NCI-H2081 (cell line): ENCODE data around the gene SFXN5.
"Not testable (repeated sequence)": the region's sequence is repeated elsewhere in the genome, so short reads cannot be mapped to it uniquely, and the experiment has no call there.

Experiments used
- DNase-seq, 2 experiments: peaks; one replicate each; lab custom pipeline; 2025; lab: John Stamatoyannopoulos, UW

SFXN5 gene

DNA sequence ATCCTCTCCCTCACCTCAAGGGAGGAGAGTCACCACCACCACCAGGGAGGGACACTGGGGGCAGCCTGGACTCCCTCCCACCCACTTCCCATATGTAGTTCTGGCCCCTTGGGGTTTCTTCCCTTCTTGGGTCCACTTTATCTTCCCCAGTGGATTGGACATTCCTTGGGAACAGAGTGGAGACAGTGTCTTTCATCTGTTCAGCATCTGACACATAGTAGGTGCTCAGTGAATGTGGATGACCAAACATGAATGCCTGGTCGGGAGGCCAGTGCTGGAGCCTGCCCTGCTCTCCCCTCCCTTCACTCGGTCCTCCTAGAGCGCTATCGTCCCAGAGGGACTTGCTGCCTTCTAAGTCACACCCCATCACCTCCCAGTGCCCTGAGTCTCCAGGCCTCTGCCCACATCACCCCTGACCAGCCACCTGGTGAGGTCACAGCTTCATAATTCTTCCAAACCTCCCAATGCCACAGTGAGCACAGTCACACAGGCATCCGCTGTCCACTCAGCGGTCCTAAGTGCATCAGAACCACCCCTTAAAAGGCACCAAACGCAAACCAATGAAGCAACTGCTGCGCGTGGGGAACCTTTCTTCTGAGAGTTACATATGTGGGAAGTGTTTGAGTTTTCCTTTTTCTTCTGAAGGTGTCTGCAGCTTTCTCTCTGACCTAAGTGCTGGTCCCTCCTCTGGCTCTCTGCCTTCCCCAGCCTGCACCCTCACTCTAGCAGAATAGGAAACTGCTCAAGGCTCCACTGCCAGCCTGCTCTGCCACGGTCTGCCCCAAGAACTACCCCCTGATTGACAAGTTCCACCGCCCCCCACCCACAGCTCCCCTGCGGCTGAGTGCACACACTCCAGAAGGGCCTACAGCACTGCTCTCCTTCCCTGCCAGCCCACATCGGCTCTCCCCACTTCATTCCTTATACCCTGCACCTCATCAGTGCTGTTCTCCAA is 7.2 kb upstream of the SFXN5 start:
- DNase-seq, result no peak

DNA sequence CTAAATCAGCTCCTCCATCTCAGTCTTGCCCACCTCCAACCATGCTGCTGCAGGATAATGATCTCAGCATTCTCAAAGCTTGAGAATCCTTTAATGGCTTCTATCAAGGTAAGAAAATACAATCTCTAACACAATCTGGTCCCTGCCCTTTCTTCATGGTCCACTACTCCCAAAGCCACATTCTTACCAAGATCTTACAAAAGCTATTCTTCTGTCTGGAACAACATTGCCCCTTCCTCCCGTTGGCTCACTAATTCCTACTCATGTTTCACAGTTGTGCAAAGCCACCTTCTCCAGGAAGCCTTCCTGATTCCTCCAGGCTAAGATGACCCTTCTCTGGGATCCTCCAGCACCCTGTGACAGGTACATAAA is 5.9 kb upstream of the SFXN5 start:
- no peak for DNase-seq

DNA sequence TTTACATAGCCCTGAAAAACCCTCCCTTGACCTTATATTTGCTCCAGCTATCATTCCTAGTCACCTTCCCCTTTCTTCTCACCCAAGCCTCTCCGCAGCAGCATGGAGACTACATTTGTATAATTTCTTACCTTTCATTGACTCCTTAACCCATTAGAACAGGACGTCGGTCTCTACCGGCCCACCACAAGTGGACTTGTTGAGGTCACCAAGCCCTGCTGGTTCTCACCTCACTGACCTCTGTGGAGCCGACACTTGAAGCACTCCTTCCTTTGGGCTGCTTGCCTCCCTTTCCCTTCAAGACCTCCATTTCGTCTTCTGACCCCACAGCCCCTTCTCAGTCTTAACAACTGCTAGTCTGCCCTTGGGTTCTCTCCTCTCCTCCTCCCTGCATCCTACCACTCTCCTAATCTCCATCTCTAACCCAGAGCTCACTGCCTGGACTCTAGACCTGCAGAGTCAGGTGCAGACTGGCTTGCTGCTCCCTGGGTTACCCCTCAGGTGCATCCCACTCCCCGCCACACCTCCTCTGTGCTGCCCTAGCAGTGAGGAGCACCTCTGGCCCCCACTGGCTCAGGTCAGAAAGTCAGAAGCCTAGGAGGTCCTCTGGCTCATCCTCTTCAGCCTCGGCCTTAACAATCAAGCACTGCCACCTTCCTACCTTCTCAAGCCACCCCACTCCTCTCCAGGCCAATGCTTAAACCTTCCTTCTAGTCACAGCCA is 5.3 kb upstream of the SFXN5 start:
- no peak for DNase-seq

DNA sequence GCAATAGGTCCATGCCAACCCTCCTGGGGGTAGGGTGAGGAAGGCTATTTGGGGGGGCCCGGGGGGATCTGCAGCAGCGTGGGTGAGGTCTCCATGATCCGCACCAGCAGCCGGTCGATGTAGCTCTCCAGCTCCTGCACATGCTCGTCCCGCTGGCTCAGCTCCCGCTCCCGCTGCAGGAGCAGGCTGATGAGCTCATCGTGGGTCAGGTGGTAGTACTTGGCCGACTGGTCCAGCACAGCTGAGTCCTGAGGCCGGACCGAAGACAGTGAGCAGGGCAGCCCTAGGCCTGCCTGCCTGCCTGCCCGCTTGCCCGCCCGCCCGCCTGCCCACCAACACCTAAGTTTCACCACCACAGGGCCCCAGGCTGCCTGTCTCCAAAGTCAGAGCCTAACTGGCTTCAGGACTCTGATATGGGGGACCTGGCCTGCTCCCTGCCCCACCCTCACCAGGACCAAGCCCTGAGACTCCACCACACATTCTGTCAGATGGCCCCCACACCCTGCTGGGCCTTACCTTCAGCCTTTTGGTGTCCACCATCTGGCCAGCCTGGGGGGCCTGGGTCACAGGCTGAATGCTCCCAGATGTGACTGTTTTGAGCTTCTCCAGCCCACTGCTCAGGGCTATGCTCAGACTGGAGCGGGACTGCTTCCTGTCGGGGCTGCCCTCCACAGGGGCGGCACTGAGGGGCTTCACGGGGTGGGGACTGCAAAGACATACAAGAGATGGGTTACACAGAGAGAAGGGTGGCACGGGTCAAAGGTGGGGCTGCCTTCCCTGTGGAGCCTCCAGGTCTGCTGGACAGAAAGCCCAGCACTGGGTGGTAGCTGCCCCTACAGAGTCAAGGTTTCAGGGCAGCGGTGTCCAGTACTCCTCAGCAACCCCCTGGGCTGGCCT is 4.2 kb upstream of the SFXN5 start:
- DNase-seq, result no peak

DNA sequence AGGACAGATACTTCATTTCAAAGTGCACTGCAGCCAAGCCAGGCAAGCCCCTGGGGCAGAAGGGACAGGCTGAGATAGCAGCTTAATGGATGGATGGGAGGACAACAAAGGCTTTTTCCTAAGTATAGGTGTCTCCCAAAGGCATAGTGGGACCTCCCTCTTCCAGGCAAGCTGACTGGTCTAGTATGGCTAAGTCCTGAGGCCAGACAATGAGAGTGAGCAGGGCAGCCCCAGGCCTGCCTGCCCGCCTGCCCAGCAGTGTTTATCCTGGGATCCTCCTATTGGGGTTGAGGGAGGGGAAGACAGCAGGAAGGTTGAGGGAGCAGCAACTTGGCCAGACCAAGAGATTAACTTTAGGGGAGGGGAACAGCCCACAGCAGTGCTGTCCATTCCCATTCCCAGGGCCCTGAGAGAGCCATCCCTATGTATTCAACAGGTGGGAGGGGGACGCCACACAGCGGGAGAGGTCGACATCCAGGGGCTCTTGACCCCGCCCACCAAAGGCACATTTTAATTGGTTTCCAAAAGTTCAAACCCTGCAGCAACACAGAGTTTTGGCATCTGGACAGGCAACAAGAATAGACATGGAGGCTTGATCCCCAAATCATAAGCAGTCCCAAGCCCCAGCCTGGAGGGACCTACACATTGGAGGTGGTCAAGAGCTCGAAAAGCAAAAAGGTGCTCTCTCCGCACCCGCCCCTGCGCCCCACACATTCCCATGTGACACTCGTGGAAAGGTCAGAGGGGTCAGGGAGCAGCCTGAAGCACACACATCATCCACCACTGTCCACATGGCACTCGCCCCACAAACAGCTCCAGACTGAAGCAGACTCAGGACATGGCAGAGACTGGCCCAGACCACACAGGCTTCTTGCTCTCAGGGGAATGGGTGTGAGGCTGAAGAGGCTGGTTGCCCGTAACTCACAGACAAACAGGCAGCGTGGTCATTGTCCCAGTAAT is 2.9 kb upstream of the SFXN5 start:
- no peak for DNase-seq

DNA sequence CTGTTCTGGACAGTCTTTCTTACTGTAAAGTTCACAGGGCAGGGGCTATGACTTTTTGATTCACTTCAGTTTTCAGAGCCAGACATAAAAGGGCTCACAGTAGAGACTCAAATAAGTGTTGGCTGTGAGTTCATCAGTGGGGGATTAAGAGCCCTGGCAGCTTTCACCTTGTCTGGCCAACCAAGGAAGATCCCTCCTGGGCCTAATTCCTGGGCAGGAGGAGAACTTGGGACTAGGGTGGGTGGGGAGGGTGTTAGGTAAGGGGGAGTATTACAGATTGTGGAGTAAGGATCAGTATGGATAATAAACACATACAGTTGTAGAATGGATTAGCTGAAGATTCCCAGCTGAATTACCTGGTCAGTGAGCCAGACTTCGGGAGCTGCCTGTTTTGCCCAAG is 904 bp upstream of the SFXN5 start:
- DNase-seq, result no peak

DNA sequence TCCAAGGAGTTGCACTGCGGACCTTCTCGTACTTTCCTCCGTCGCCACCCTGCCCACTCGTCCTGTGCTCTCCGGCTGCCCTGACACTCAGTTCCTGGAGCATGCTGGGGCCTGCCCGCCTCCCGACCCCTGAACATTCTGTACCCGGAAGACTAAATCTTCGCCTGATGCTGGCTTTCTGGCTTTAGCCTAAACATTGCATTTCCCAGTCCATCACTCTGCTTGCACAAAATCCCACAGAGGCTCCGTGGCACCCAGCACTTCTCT is 550 bp upstream of the SFXN5 start:
- DNase-seq, result no peak

DNA sequence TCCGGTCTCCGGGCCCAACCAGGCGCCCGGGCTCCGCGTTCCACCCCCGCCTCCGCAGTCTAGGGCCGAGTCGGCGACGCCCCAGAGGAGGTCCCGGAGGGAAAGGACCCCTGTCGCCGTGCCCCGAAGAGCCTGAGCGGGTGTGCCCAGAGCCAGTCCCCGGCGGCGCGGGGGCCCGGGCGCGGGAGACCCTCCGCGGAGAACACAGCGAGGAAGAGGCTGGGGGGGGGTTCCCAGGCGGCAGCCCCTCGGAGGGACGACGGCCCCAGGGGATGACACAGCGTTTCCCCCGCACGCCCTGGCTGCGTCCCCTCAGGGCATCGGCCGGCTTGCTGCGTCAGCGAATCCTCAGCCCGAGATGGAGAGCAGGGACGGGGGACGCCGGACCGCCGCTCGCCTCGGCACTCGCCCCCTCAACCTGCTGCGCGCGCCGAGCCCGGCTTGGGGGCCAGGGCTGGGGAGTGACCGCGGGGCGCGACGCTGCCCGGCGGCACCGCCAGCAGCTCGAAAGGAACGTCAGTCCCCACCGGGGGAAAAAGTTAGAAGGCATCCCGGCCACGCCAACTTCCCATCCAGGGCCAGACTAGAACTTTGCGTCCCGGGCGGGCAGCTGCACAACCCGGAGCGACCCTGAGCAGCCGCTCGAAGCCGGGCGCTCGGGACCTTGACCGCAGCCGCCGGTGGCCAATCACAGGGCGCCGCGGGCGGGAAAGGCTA is 711 bp downstream of the SFXN5 start:
- DNase-seq, result peak; percentile 31 to 37

DNA sequence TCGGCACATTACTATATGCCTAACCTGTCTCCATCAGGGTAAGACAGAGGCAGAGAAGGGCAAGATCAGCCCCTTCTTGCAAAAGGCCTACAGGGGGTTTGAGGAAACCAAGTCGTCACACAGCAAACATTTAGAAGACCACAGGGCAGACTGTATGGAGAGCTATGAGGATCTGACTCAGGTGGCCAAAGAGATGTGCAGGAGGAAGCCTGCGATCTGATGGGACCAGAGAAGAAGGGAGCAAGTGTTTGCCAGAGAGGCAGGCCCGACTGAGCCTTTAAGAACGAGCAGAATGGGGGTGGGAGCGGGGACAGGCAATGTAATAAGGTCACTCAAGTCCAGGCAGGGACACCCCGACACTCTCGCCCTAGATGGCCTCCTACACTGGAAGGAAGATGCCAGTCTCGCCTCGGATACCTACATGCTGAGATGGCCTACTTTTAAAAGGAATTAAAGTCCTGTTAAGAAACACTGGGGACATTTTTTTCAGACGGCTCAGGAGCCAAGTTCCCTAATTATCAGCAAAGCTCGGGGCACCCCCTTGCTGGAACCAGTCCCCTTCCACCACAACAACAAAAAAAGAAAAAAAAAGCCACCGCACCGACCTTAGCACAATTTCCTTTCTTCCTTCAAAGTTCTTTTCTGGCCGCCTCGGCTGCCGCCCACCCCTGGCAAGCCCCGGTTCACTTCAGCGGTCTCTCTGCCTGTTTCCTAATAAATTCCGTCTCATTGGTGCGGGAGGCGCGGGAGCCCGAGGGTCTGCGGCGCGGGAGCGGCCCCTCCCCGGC is 1.5 kb downstream of the SFXN5 start:
- no peak for DNase-seq

DNA sequence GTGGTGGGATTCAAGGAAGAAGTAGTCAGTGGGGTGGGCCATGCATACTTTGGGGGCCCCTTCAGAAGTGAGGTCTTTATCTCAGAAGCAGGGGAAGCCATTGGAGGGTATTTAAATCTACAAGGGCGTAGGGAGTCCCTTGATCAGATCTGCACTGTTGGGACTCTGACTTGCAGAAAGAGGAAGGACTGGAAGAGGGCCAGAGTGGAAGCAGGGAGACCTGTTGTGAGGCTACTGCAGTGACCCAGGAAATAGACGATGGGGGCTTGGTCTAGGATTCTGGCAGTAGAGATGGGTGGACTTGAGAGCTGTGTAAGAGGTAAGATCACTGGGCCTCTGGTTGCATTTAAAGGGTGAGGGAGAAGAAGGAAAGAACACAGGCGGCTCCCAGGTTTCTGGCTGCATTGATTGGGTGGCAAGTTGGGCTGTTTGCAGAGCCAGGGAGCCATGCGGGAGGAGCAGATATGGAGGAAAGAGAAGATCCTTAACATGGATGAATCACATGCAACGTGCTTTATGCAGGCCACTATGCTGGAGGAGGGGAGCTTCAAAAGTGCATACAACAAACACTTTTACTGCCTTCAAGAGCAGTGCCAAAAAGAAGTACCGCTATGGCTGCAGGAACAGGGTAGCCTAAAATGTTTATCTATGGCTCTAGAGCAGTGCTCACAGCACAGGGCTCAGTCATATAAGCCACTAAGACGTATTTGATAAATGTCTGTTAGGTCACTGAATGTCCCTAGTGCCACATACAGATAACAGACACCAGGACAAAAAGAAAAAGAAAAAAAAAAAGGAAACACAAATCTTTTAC is 2.3 kb downstream of the SFXN5 start:
- DNase-seq, result no peak

DNA sequence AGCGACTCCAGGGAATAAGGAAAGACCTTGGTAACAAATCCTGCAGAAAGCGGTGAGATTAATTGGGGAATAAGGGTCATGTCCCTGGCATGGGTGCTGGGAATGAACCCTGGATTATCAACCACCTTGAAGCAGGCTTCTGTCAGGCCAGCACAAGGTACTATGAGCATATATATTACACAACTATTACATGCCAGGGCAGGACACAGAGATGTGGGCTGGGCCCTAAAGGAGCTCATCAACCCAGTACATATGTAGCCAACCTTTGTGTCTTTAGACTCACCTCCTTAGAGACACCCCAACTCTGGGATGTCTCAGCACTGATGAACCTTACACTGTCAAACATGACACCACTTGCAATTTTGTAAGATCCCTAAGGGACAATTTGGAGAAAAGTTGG is 3.4 kb downstream of the SFXN5 start:
- no peak for DNase-seq

DNA sequence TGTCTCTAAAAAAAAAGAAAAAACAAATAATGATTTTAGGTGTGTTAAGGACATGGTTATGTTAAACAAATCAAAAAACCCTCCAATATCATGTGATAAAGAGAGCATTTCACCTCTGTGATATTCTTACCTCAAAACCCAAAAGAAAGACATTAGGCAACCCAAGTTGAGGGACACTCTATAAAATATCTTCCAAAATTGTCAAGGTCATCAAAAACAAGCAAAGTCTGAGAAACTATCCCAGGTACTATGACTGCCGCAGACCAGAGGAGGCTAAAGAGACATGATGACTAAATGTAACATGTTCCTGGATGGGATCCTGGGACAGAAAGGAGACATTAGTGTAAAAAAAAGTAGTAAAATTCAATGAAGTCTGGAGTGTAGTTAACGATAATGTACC is 4.5 kb downstream of the SFXN5 start:
- no peak for DNase-seq

DNA sequence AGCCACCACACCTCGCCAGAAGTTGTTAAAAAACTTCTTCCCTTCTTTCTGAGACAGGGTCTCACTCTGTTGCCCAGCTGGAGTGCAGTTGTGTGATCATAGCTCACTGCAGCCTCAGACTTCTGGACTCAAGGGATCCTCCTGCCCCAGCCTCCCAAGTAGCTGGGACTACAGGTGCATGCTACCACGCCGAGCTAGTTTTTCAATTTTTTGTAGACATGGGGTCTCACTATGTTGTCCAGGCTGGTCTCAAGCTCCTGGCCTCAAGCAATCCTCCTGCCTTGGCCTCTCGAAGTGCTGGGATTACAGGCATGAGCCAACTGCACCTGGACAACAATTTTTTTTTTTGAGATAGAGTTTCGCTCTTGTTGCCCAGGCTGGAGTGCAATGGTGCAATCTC is 6.4 kb downstream of the SFXN5 start:
- DNase-seq, result not testable (repeated sequence)

DNA sequence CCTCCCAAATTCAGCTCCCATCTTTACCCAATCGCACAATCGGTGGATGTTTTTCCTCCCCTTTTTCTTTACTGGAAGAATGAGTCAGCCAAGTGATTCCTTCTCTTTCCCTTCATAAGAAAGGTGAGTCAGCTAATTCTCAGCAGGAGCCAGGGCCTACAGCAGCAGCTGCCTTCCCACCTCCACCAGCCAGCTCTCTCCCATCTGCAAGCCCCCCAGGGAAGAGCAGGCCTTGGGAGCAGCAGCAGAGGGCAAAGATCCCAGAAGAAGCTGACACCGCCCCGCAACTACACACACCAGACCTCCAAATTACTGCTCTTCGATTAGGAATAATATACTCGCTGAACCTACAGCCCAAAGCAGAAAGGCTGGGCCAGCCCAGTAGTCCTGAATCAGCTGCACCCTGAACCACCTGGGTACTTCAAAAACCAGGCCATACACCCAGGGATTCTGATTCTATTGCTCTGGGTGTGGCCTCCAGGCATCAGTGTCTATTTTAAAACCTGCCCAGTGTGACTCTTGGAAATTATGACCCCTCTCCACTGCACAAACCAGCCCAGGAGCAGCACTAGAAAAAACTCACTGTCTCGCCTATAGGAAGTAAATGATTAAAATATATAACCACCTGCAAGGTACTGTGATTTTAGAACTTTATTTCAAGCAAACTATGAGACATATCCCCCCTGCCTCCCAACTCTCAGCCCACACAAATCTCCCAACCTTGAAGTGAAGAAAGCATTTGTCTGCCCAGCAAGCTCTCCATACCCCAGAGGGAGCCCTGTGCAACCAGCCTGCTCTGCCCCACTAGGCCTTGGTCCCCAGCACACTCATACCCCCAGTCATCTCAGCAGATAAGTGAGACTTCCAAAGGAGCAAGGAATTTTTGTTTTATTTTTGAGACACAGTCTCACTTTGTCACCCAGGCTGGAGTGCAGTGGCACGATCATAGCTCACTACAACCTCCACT is 7.3 kb downstream of the SFXN5 start:
- DNase-seq, result no peak

DNA sequence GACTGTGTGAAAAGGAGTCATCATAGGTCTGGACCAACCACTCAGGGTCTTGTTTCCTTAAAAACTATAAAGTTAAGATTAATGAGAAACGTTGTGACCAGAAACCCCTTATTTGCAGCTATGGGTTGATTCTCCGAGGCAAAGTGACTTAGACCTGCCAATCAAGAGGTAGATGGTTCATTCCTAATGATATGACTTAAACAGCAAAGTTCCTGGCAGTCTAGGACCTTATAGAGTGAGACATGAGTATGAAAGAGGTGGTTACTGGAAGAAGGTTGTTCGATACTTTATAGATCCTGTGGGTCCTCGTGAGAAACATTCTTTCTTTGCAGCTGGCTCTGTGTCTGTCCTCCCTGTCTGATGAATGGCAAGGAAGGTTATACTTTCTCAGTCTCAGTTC is 8.0 kb downstream of the SFXN5 start:
- DNase-seq, result no peak

DNA sequence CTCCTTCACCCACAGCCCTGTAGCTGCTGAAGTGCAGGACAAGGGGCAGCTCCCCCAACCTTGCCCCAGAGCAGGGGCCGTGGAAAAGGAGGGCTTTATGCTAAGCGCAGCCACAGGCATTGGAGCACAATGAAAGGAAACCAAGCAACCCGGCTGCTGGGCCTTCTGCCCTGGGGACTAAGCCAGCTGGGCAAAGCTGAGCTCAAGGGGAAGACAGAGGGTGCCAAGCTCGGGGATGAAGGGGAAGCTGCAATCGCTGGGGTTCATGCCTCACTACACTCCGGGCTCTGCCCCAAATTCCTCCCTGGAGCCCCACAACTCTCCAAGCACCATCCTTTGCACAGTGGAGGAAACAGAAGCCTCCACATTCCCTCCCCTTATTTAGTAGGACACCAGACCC is 12.4 kb downstream of the SFXN5 start:
- DNase-seq, result no peak

DNA sequence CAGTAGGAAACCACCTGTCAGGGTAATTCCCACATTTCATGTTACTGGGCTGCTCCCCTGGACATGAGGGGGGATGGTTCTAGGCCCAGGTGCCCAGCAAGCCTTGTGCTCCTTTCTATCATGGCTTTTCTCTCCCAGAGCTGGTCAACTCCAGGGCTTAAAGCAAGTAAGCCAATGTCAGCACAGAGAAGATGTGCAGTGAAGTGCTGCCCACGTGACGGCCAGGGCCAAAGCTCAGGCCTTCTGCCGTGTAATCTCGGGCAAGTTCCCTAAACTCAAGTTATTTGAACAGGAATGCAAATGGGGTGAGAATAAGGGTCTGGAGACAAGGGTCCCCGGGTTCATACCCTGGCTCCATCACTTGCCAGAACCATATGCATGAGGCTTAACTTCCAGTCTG is 16.5 kb downstream of the SFXN5 start:
- DNase-seq, result no peak
